Measurements from ENCODE around the gene KCTD2. TPM values are rescaled to one million over a fixed set of nuclear protein-coding genes. Genes with fewer than 3 reads are reported as not detected.

The KCTD2 gene
- total and polyA plus RNA-seq, 9 of the 15 experiments (the other 6 are each of a cell fraction or from before 2014, with no cell fraction given) = 1.7 to 32.9 (median 15.8) TPM

DNA sequence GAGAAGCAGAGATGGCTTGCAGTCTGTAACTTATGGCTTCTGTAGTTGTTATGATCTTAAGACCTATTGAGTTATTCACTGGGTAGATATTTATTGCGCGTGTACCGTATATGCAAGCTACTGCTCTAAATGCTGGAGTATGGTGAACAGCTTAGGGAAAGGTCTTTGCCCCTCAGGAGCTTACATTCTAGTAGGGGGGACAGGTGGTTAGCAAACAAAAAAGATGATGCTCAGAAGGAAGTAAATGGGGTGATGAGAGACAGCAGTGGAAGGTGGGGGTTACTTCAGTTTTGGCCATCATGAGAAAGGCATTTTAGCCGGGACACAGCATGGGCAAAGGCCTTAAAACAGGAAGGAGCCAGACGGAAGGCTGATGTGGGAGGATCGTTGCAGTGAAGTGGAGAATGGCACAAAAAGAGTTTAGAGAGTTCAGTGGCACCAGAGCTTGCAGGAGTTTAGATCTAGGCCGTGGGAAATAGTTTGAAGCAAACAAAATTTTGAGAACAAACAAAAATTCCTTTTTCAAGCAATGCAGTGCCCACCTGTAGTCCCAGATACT lies 64.8 kb downstream of the KCTD2 start:
- no peak for ATAC-seq

More for the DNA sequence above, 64.8 kb downstream of the KCTD2 start:
- Histone ChIP-seq H3K9me1 (ENCODE audit: control insufficient read depth, insufficient read depth, low read length) (no peaks in the 10 kb centered on the region), H3K27me3 (ENCODE audit: control insufficient read depth in 2 of 2, insufficient read depth in 2 of 2, low read length in 2 of 2) (no peaks in the 10 kb centered on the region), H3K4me1 (replicated peaks in 1 of 2; ENCODE audit: control insufficient read depth in 2 of 2, insufficient read depth in 2 of 2, low read length in 2 of 2) (peaks cover 12 to 34% of the 10 kb centered on the region in 2 experiments), H4K20me1 (replicated peaks; ENCODE audit: control insufficient read depth, insufficient read depth, low read length) (no peaks in the 10 kb centered on the region), H3K9ac (ENCODE audit: insufficient read depth in 1 of 2, low read depth in 2 of 2, low read length in 2 of 2) (no peak overlapping the region; a peak in 1 of 4 replicates), H3K27ac (ENCODE audit: extremely low read depth, low read depth, low read length) (no peak overlapping the region), H2AFZ (ENCODE audit: low read depth, low read length) (no peak overlapping the region), H3K4me2 (ENCODE audit: insufficient read depth, low read length) (no peak overlapping the region), H3K9me3 (replicated peaks; ENCODE audit: control insufficient read depth, insufficient read depth, low read depth, low read length) (no peaks in the 10 kb centered on the region), H3K4me3 (no peak overlapping the region), H3K36me3 (ENCODE audit: control insufficient read depth, insufficient read depth, low read length) (peaks cover 22% of the 10 kb centered on the region; the same call in 2 of the 3 replicates), H3K79me2 (ENCODE audit: control insufficient read depth, insufficient read depth, low read length) (peaks cover 39% of the 10 kb centered on the region)
- no peak for FAIRE-seq
- TSS peak; percentile 40 for BruUV-seq (replicated peaks)
- WGBS (ENCODE audit: insufficient coverage, low coverage, missing lambda C conversion rate) = 77% methylated on average over 7 of the region's 7 CpGs
- in situ Hi-C loops (cut with MboI) = loop anchor here (5.0 to 10.0 kb wide), 3 partner anchors 50 to 303 kb away; no protein-coding TSS in a partner anchor
- no peak for TF ChIP-seq FOXA1 (IDR thresholded peaks at IDR 0.05; ENCODE audit: borderline replicate concordance)
- no peak for TF ChIP-seq ADNP (tag; IDR thresholded peaks at IDR 0.05)
- no peak for TF ChIP-seq ZNF79 (CRISPR knock-in tag; IDR thresholded peaks at IDR 0.05; ENCODE audit: low read depth)
- TF ChIP-seq ATF1 (CRISPR knock-in tag; IDR thresholded peaks at IDR 0.05) = no peak
- TF ChIP-seq ATF1 (tag; IDR thresholded peaks at IDR 0.05) = no peak
- TF ChIP-seq, protein P1, sequence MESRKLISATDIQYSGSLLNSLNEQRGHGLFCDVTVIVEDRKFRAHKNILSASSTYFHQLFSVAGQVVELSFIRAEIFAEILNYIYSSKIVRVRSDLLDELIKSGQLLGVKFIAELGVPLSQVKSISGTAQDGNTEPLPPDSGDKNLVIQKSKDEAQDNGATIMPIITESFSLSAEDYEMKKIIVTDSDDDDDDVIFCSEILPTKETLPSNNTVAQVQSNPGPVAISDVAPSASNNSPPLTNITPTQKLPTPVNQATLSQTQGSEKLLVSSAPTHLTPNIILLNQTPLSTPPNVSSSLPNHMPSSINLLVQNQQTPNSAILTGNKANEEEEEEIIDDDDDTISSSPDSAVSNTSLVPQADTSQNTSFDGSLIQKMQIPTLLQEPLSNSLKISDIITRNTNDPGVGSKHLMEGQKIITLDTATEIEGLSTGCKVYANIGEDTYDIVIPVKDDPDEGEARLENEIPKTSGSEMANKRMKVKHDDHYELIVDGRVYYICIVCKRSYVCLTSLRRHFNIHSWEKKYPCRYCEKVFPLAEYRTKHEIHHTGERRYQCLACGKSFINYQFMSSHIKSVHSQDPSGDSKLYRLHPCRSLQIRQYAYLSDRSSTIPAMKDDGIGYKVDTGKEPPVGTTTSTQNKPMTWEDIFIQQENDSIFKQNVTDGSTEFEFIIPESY (CRISPR knock-in tag; IDR thresholded peaks at IDR 0.05) = peak; percentile 35; the same call in 1 of the 2 replicates
- TF ChIP-seq, protein P2, sequence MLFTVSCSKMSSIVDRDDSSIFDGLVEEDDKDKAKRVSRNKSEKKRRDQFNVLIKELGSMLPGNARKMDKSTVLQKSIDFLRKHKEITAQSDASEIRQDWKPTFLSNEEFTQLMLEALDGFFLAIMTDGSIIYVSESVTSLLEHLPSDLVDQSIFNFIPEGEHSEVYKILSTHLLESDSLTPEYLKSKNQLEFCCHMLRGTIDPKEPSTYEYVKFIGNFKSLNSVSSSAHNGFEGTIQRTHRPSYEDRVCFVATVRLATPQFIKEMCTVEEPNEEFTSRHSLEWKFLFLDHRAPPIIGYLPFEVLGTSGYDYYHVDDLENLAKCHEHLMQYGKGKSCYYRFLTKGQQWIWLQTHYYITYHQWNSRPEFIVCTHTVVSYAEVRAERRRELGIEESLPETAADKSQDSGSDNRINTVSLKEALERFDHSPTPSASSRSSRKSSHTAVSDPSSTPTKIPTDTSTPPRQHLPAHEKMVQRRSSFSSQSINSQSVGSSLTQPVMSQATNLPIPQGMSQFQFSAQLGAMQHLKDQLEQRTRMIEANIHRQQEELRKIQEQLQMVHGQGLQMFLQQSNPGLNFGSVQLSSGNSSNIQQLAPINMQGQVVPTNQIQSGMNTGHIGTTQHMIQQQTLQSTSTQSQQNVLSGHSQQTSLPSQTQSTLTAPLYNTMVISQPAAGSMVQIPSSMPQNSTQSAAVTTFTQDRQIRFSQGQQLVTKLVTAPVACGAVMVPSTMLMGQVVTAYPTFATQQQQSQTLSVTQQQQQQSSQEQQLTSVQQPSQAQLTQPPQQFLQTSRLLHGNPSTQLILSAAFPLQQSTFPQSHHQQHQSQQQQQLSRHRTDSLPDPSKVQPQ (CRISPR knock-in tag; IDR thresholded peaks at IDR 0.05; ENCODE audit: borderline replicate concordance) = no peak
- TF ChIP-seq EHMT2 (IDR thresholded peaks at IDR 0.05) = no peak
- no peak for TF ChIP-seq TAF9B (IDR thresholded peaks at IDR 0.05; ENCODE audit: partially characterized antibody)
- no peak for TF ChIP-seq YBX1 (IDR thresholded peaks at IDR 0.05)
- TF ChIP-seq, protein P3, sequence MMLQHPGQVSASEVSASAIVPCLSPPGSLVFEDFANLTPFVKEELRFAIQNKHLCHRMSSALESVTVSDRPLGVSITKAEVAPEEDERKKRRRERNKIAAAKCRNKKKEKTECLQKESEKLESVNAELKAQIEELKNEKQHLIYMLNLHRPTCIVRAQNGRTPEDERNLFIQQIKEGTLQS (IDR thresholded peaks at IDR 0.05) = no peak
- TF ChIP-seq, protein P3 (CRISPR knock-in tag; conservative IDR thresholded peaks at IDR 0.05) = no peak
- peak; percentile 80; the same call in 1 of the 2 replicates for TF ChIP-seq ZNF224 (CRISPR knock-in tag; IDR thresholded peaks at IDR 0.05)
- TF ChIP-seq, protein P4, sequence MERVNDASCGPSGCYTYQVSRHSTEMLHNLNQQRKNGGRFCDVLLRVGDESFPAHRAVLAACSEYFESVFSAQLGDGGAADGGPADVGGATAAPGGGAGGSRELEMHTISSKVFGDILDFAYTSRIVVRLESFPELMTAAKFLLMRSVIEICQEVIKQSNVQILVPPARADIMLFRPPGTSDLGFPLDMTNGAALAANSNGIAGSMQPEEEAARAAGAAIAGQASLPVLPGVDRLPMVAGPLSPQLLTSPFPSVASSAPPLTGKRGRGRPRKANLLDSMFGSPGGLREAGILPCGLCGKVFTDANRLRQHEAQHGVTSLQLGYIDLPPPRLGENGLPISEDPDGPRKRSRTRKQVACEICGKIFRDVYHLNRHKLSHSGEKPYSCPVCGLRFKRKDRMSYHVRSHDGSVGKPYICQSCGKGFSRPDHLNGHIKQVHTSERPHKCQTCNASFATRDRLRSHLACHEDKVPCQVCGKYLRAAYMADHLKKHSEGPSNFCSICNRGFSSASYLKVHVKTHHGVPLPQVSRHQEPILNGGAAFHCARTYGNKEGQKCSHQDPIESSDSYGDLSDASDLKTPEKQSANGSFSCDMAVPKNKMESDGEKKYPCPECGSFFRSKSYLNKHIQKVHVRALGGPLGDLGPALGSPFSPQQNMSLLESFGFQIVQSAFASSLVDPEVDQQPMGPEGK (CRISPR knock-in tag; IDR thresholded peaks at IDR 0.05; ENCODE audit: borderline replicate concordance) = no peak
- DNase-seq (ENCODE audit: extremely low read depth in 1 of 4, low spot score in 3 of 4) = no peak
- POLR2A ChIA-PET = interaction anchor here (0.6 to 3.9 kb wide), 3 partner anchors 11 to 20 kb away, joined by 3 to 38 read pairs (median 3); no protein-coding TSS in a partner anchor
- intact Hi-C loops (cut with micrococcal nuclease) = loop anchor here (5.0 kb wide), 3 partner anchors 60 to 150 kb away; no protein-coding TSS in a partner anchor
- CTCF ChIA-PET (ENCODE audit: low intra/inter-chr PET ratio) = no interaction called here
